MM.1S (cell line): ENCODE data around the gene TMEM248.
"Not testable (repeated sequence)": the region's sequence is repeated elsewhere in the genome, so short reads cannot be mapped to it uniquely, and the experiment has no call there.

Experiments
- DNase-seq: peaks from one replicate; pipeline ENCODE4 v3.0.0-alpha.2; 2015
- H2AFZ ChIP-seq: fragments of 300-600 bp; sonication (generic); 2 replicates; pipeline ENCODE4 v1.6.0; 2016; ENCODE audit warnings: antibody characterized with exemption, low read length
- H3F3A ChIP-seq: fragments of 300-600 bp; sonication (generic); 2 replicates; pipeline ENCODE4 v1.6.1; 2016; ENCODE audit warnings: mild to moderate bottlenecking, antibody characterized with exemption, low read length, moderate library complexity, mixed read lengths; ENCODE audit not compliant: insufficient read depth
- H3K27ac ChIP-seq: fragments of 300-600 bp; sonication (generic); 2 replicates; pipeline ENCODE4 v1.5.1; 2016; ENCODE audit warnings: mild to moderate bottlenecking, low read length
- H3K27me3 ChIP-seq: fragments of 300-600 bp; sonication (generic); replicated peaks from 2 replicates; pipeline ENCODE4 v1.6.0; 2016; ENCODE audit warnings: low read length; ENCODE audit not compliant: insufficient read depth
- H3K36me3 ChIP-seq: fragments of 300-600 bp; sonication (generic); replicated peaks from 2 replicates; pipeline ENCODE4 v1.6.1; 2016; ENCODE audit warnings: mild to moderate bottlenecking, low read length, mixed read lengths; ENCODE audit not compliant: insufficient read depth
- H3K4me1 ChIP-seq: fragments of 300-600 bp; sonication (generic); 2 replicates; pipeline ENCODE4 v1.6.1; 2016; ENCODE audit warnings: low read length, mixed read lengths
- H3K4me2 ChIP-seq: fragments of 300-600 bp; sonication (generic); 2 replicates; pipeline ENCODE4 v1.6.0; 2016; ENCODE audit warnings: low read depth, low read length
- H3K4me3 ChIP-seq: fragments of 300-600 bp; sonication (generic); 2 replicates; pipeline ENCODE4 v1.5.1; 2016; ENCODE audit warnings: low read length, mixed read lengths
- H3K79me2 ChIP-seq: fragments of 300-600 bp; sonication (generic); 2 replicates; pipeline ENCODE4 v1.6.1; 2016; ENCODE audit warnings: mixed run types, low read length, mixed read lengths
- H3K9ac ChIP-seq: fragments of 300-600 bp; sonication (generic); 2 replicates; pipeline ENCODE4 v1.6.1; 2016; ENCODE audit warnings: low read length, mixed read lengths
- H3K9me2 ChIP-seq: fragments of 300-600 bp; sonication (generic); replicated peaks from 2 replicates; pipeline ENCODE4 v1.6.1; 2016; ENCODE audit warnings: mild to moderate bottlenecking, low read length, mixed read lengths; ENCODE audit not compliant: insufficient read depth
- H3K9me3 ChIP-seq: fragments of 300-600 bp; sonication (generic); replicated peaks from 2 replicates; pipeline ENCODE4 v1.6.1; 2016; ENCODE audit warnings: mild to moderate bottlenecking, low read length, mixed read lengths; ENCODE audit not compliant: insufficient read depth
- H4K20me1 ChIP-seq: fragments of 300-600 bp; sonication (generic); 2 replicates; pipeline ENCODE4 v1.6.1; 2016; ENCODE audit warnings: mild to moderate bottlenecking, low read length, moderate library complexity, mixed read lengths; ENCODE audit not compliant: insufficient read depth
- CTCF ChIP-seq: fragments of 300-600 bp; sonication (generic); IDR thresholded peaks from 2 replicates; pipeline ENCODE4 v1.5.1; 2016; ENCODE audit warnings: antibody characterized with exemption, low read length, mixed read lengths
- EZH2 ChIP-seq: fragments of 300-600 bp; sonication (generic); optimal IDR thresholded peaks from 2 replicates; pipeline ENCODE3; 2017; ENCODE audit warnings: low read depth, mild to moderate bottlenecking, antibody characterized with exemption, low read length, mixed read lengths
- EZH2phosphoT487 ChIP-seq: fragments of 300-600 bp; sonication (generic); IDR thresholded peaks from 2 replicates; pipeline ENCODE4 v1.6.1; 2018; ENCODE audit warnings: antibody characterized with exemption, low read length

TMEM248 gene

GRCh38 chr7:67000601-67001258 is 79.7 kb downstream of the TMEM248 start:
- H3K9me2 ChIP-seq, H3K4me1 ChIP-seq, H4K20me1 ChIP-seq, H3K4me3 ChIP-seq, H3K4me2 ChIP-seq, DNase-seq, H3K27ac ChIP-seq, H2AFZ ChIP-seq, H3K9me3 ChIP-seq, H3F3A ChIP-seq, H3K9ac ChIP-seq, H3K36me3 ChIP-seq, H3K27me3 ChIP-seq: not testable (repeated sequence)
- TF ChIP-seq CTCF, result peak; percentile 20; the same call in 1 of the 2 replicates
- peaks cover 16% of the 10 kb centered on the region for H3K79me2 ChIP-seq

GRCh38 chr7:67004145-67004544 is 83.1 kb downstream of the TMEM248 start:
- not testable (repeated sequence) for H3K4me1 ChIP-seq, H3K4me3 ChIP-seq, H3K36me3 ChIP-seq, H3K9me2 ChIP-seq, H2AFZ ChIP-seq, H4K20me1 ChIP-seq, H3K4me2 ChIP-seq, H3K27me3 ChIP-seq, DNase-seq, H3K9me3 ChIP-seq, H3F3A ChIP-seq, H3K9ac ChIP-seq, H3K27ac ChIP-seq, H3K79me2 ChIP-seq

- Histone ChIP-seq H3K9me2 (no peaks in the 10 kb centered on the region), H3K79me2 (peaks cover 4% of the 10 kb centered on the region; the same call in 1 of the 2 replicates), H3K27me3 (no peaks in the 10 kb centered on the region), H3F3A (no peaks in the 10 kb centered on the region), H4K20me1 (no peaks in the 10 kb centered on the region), H3K36me3 (no peaks in the 10 kb centered on the region), H3K9ac (no peak overlapping the region), H3K4me3 (no peak overlapping the region), H3K4me1 (no peaks in the 10 kb centered on the region), H2AFZ (no peak overlapping the region), H3K9me3 (no peaks in the 10 kb centered on the region), H3K4me2 (no peak overlapping the region), H3K27ac (no peak overlapping the region)
- TF ChIP-seq CTCF (no peak), EZH2 (no peak), EZH2phosphoT487 (no peak)
- no peak for DNase-seq
These were observed 85.9 kb downstream of the TMEM248 start for GRCh38 chr7:67006965-67007364.
